Left ventricle myocardium inferior (tissue), 1 donor: ENCODE results near the gene CTNNBL1. TPM values are rescaled to one million over a fixed set of nuclear protein-coding genes. Genes with fewer than 3 reads are reported as not detected.
"Not testable (repeated sequence)": the region's sequence is repeated elsewhere in the genome, so short reads cannot be mapped to it uniquely, and the experiment has no call there.

Source experiments
- DNase-seq: peaks from one replicate; pipeline ENCODE4 v3.0.0-alpha.2; 2020
- H3K27ac ChIP-seq: fragments of 200-600 bp; replicated peaks from 2 replicates; pipeline ENCODE4 v1.8.0; 2021
- H3K27me3 ChIP-seq: fragments of 200-600 bp; 2 replicates; pipeline ENCODE4 v1.8.0; 2021; ENCODE audit warnings: low read depth
- H3K36me3 ChIP-seq: fragments of 200-600 bp; 2 replicates; pipeline ENCODE4 v1.8.0; 2021
- H3K4me1 ChIP-seq: fragments of 200-600 bp; 2 replicates; pipeline ENCODE4 v1.8.0; 2021
- H3K4me3 ChIP-seq: fragments of 200-600 bp; 2 replicates; pipeline ENCODE4 v1.8.0; 2021; ENCODE audit warnings: mild to moderate bottlenecking, moderate library complexity
- H3K9me3 ChIP-seq: fragments of 200-600 bp; replicated peaks from 2 replicates; pipeline ENCODE4 v1.8.0; 2021
- intact Hi-C: fragments of 100-400 bp; cut with micrococcal nuclease; formaldehyde crosslinking; loops from one replicate; pipeline ENCODE4 v1.11.0; 2022
- total RNA-seq: library from RNA; stranded (reverse); fragmentation: NEBNext Ultra II Directional; extraction: Animal tissue kit (Norgen Biotek cat#: 25700); gene quantifications from one replicate; pipeline ENCODE4 v1.2.1, GENCODE V29; 2021
- TF ChIP-seq, protein P1 (sequence below): fragments of 200-600 bp; IDR thresholded peaks from 2 replicates; pipeline ENCODE4 v1.8.0; 2021; ENCODE audit warnings: antibody characterized with exemption, mild to moderate bottlenecking, borderline replicate concordance
- donor health status: DM: no; HTN: yes; CAD: no; lungs with severe emphysema.

Gene CTNNBL1
- total RNA-seq, 1 donor from 2014 or later = 58.8 TPM

DNA sequence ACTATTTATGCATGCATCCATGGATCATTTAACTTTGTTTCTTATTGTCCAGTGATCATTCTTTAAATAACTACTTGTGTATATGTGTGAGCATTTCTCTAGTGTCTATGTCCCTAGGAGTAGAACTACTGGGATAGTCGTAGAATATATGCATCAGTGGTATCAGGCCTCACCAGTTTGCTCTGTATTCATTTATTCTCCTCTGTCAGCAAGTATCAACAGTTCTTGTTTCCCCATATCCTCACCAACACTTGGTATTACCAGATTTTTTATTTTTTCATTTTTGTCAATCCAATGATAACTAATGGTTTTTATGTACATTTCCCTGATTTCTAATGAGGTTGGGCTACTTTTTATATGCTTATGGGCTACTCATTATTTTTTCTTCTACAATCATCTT lies 27.9 kb downstream of the CTNNBL1 start:
- Histone ChIP-seq H3K4me3 (no peak overlapping the region), H3K4me1 (peaks cover 24% of the 10 kb centered on the region), H3K27ac (no peak overlapping the region), H3K27me3 (no peaks in the 10 kb centered on the region), H3K36me3 (no peaks in the 10 kb centered on the region), H3K9me3 (peaks cover 10% of the 10 kb centered on the region)
- TF ChIP-seq, protein P1, sequence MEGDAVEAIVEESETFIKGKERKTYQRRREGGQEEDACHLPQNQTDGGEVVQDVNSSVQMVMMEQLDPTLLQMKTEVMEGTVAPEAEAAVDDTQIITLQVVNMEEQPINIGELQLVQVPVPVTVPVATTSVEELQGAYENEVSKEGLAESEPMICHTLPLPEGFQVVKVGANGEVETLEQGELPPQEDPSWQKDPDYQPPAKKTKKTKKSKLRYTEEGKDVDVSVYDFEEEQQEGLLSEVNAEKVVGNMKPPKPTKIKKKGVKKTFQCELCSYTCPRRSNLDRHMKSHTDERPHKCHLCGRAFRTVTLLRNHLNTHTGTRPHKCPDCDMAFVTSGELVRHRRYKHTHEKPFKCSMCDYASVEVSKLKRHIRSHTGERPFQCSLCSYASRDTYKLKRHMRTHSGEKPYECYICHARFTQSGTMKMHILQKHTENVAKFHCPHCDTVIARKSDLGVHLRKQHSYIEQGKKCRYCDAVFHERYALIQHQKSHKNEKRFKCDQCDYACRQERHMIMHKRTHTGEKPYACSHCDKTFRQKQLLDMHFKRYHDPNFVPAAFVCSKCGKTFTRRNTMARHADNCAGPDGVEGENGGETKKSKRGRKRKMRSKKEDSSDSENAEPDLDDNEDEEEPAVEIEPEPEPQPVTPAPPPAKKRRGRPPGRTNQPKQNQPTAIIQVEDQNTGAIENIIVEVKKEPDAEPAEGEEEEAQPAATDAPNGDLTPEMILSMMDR = no peak
- no peak for DNase-seq
- intact Hi-C loops = no loop called here

DNA sequence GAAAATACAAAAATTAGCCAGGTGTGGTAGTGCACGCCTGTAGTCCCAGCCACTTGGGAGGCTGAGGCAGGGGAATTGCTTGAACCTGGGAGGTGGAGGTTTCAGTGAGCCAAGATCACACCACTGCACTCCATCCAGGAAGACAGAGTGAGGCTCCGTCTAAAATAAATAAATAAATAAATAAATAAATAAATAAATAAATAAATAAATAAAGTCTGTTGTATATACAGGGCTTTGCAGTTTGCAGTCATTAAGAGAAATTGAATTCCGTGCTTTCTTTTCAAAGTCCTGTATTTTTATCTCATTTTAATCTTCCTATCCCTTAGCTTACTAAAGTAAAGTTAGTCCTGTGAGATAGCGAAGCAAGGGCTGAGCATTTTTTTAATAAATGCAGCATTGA lies 28.5 kb downstream of the CTNNBL1 start:
- DNase-seq, H3K4me3 ChIP-seq, H3K27me3 ChIP-seq, H3K9me3 ChIP-seq, H3K27ac ChIP-seq, H3K36me3 ChIP-seq, intact Hi-C loops: not testable (repeated sequence)
- peaks cover 29% of the 10 kb centered on the region for H3K4me1 ChIP-seq

DNA sequence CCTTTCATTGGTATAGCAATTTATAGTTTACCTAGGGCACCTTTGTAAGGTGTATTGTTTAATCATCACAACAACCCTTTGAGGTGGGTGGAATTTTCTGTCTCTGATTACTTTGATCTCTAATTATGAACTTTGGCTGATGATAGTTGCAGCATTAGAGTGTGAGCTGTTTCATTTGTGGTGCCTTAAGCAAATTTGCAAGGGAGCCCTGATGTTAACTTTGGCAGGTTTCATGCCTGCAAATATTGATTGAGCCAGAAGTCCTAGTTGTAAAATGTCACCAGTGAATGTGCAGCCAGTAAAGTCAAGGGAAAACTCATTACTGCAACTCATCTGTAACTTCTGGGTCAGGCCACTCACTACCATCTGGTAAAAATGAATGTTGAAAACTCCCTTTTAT lies 29.8 kb downstream of the CTNNBL1 start:
- peaks cover 43% of the 10 kb centered on the region for H3K4me1 ChIP-seq
- no peak overlapping the region for H3K4me3 ChIP-seq
- TF ChIP-seq, protein P1 = no peak
- no peak overlapping the region for H3K27ac ChIP-seq
- peaks cover 10% of the 10 kb centered on the region for H3K9me3 ChIP-seq
- DNase-seq = no peak
- H3K36me3 ChIP-seq = no peaks in the 10 kb centered on the region
- intact Hi-C loops = no loop called here
- H3K27me3 ChIP-seq = no peaks in the 10 kb centered on the region

DNA sequence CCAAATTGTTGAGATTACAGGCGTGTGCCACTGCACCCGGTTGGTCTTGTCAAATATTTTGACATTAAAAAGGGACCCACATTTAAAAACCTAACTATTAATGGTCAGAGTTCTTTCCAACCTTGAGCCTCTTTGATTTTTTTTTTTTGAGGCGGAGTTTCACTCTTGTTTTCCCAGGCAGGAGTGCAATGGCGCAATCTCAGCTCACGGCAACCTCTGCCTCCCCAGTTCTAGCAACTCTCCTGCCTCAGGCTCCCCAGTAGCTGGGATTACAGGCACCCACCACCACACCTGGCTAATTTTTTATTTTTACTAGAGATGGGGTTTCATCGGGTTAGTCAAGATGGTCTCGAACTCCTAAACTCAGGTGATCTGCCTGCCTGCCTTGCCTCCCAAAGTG lies 31.3 kb downstream of the CTNNBL1 start:
- no peak for DNase-seq
- TF ChIP-seq, protein P1 = no peak
- H3K27ac ChIP-seq = no peak overlapping the region
- H3K9me3 ChIP-seq = peaks cover 10% of the 10 kb centered on the region
- intact Hi-C loops = no loop called here
- H3K27me3 ChIP-seq = no peaks in the 10 kb centered on the region
- peaks cover 58% of the 10 kb centered on the region for H3K4me1 ChIP-seq
- H3K36me3 ChIP-seq = no peaks in the 10 kb centered on the region
- no peak overlapping the region for H3K4me3 ChIP-seq

DNA sequence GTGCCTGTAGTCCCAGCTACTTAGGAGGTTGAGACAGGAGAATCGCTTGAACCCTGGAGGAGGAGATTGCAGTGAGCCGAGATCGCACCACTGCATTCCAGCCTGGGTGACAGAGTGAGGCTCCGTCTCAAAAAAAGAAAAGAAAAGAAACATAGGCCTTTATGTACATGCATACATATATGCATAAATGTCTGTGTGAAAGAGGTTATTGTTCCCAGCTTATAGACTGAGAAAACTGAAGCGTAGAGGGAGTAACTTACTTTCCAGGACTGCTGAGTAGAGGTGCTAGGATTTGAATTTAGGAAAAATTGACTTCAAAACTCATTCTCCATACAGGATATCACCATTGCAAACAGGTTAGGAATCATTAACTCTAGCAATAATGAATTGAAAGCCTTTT lies 32.0 kb downstream of the CTNNBL1 start:
- H3K4me1 ChIP-seq = peaks cover 65% of the 10 kb centered on the region
- no peaks in the 10 kb centered on the region for H3K27me3 ChIP-seq
- no peaks in the 10 kb centered on the region for H3K36me3 ChIP-seq
- intact Hi-C loops = no loop called here
- H3K4me3 ChIP-seq = no peak overlapping the region
- H3K9me3 ChIP-seq = peaks cover 10% of the 10 kb centered on the region
- TF ChIP-seq, protein P1 = no peak
- peak overlapping the region; percentile 75 for H3K27ac ChIP-seq
- DNase-seq = no peak

DNA sequence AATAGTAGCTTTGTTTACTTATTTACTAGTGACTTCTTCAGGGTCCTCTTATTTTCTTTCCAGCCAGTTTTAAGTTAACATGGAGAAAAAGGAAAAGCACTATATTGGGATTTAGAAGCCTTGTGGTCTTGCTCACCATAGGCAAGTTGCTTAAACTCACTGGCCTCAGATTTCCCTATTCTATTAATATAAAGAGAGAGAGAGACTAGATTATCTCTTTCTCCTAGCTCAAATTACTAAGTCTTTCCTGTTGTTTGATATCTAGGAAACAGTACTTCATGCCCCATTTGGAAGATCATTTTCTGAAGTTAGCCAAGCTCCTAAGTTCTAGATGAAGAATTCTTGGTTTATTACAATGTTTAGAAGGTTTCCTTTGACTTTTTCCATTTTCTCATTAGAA lies 32.5 kb downstream of the CTNNBL1 start:
- Histone ChIP-seq H3K36me3 (no peaks in the 10 kb centered on the region), H3K27ac (peak overlapping the region; percentile 75), H3K4me1 (peaks cover 70% of the 10 kb centered on the region), H3K4me3 (no peak overlapping the region), H3K27me3 (no peaks in the 10 kb centered on the region), H3K9me3 (peaks cover 8% of the 10 kb centered on the region)
- DNase-seq = no peak
- TF ChIP-seq, protein P1 = no peak
- intact Hi-C loops = no loop called here
